H9 (cell line): ENCODE results near the gene PNKD. TPM values are rescaled to one million over a fixed set of nuclear protein-coding genes. Genes with fewer than 3 reads are reported as not detected.

ENCODE experiments used
- DNase-seq: peaks from one replicate; pipeline ENCODE4 v3.0.0-alpha.2; 2017
- H2AFZ ChIP-seq: one replicate; pipeline ENCODE4 v1.6.1; 2013; ENCODE audit warnings: mild to moderate bottlenecking, low read length, control low read depth, moderate library complexity
- H2AK5ac ChIP-seq: 2 replicates; pipeline ENCODE4 v1.6.1; 2013; ENCODE audit warnings: low read length, control low read depth, mixed read lengths; ENCODE audit not compliant: insufficient read length
- H2BK120ac ChIP-seq: one replicate; pipeline ENCODE4 v1.6.1; 2013; ENCODE audit warnings: low read depth, mild to moderate bottlenecking, low read length, control low read depth, inconsistent platforms; ENCODE audit not compliant: poor library complexity, severe bottlenecking
- H2BK12ac ChIP-seq: 2 replicates; pipeline ENCODE4 v1.6.1; 2013; ENCODE audit warnings: low read length, control low read depth, mixed read lengths, low read depth; ENCODE audit not compliant: insufficient read length
- H2BK15ac ChIP-seq: 2 replicates; pipeline ENCODE4 v1.6.1; 2013; ENCODE audit warnings: low read depth, low read length, control low read depth
- H2BK20ac ChIP-seq: one replicate; pipeline ENCODE4 v1.6.1; 2013; ENCODE audit warnings: low read depth, mild to moderate bottlenecking, low read length, control low read depth, inconsistent platforms; ENCODE audit not compliant: poor library complexity, severe bottlenecking
- H2BK5ac ChIP-seq: 2 replicates; pipeline ENCODE4 v1.6.1; 2013; ENCODE audit warnings: low read length, control low read depth, mixed read lengths; ENCODE audit not compliant: insufficient read length
- H3K14ac ChIP-seq: 2 replicates; pipeline ENCODE4 v1.6.1; 2013; ENCODE audit warnings: low read length, control low read depth; ENCODE audit not compliant: insufficient read depth
- H3K18ac ChIP-seq: 2 replicates; pipeline ENCODE4 v1.6.1; 2013; ENCODE audit warnings: low read depth, mild to moderate bottlenecking, mixed read lengths, low read length, control low read depth; ENCODE audit not compliant: insufficient read length
- H3K23ac ChIP-seq: 2 replicates; pipeline ENCODE4 v1.6.1; 2013; ENCODE audit warnings: low read length, control low read depth, mixed read lengths, low read depth; ENCODE audit not compliant: insufficient read length
- H3K23me2 ChIP-seq: 2 replicates; pipeline ENCODE4 v1.6.1; 2013; ENCODE audit warnings: low read depth, mild to moderate bottlenecking, mixed read lengths, low read length, control low read depth; ENCODE audit not compliant: insufficient read length, poor library complexity, severe bottlenecking
- H3K27ac ChIP-seq: 2 replicates; pipeline ENCODE4 v1.5.1; 2013; ENCODE audit warnings: low read length, control low read depth, mixed read lengths, low read depth; ENCODE audit not compliant: insufficient read length
- H3K27me3 ChIP-seq: 2 replicates; pipeline ENCODE4 v1.6.1; 2013; ENCODE audit warnings: low read length, control low read depth, inconsistent platforms; ENCODE audit not compliant: insufficient read depth
- H3K4ac ChIP-seq: 2 replicates; pipeline ENCODE4 v1.6.1; 2013; ENCODE audit warnings: low read depth, mild to moderate bottlenecking, control low read depth, inconsistent platforms, low read length, moderate library complexity
- H3K4me1 ChIP-seq: 2 replicates; pipeline ENCODE4 v1.6.1; 2013; ENCODE audit warnings: low read length, control low read depth, inconsistent platforms; ENCODE audit not compliant: insufficient read depth
- H3K4me2 ChIP-seq: 2 replicates; pipeline ENCODE4 v1.6.1; 2013; ENCODE audit warnings: low read length, control low read depth, mixed read lengths; ENCODE audit not compliant: insufficient read length, insufficient read depth
- H3K56ac ChIP-seq: 2 replicates; pipeline ENCODE4 v1.6.1; 2013; ENCODE audit warnings: low read depth, mild to moderate bottlenecking, mixed read lengths, low read length, control low read depth; ENCODE audit not compliant: insufficient read length
- H3K79me1 ChIP-seq: 2 replicates; pipeline ENCODE4 v1.6.1; 2013; ENCODE audit warnings: low read depth, mild to moderate bottlenecking, moderate library complexity, low read length, control low read depth, inconsistent platforms; ENCODE audit not compliant: insufficient read depth, poor library complexity, severe bottlenecking
- H3K79me2 ChIP-seq: 2 replicates; pipeline ENCODE4 v1.6.1; 2013; ENCODE audit warnings: low read length, control low read depth, inconsistent platforms; ENCODE audit not compliant: insufficient read depth
- H3K9ac ChIP-seq: 2 replicates; pipeline ENCODE4 v1.6.1; 2013; ENCODE audit warnings: low read length, control low read depth, mixed read lengths; ENCODE audit not compliant: insufficient read length; ENCODE audit errors: extremely low read depth
- H3K9me3 ChIP-seq: one replicate; pipeline ENCODE4 v1.6.1; 2013; ENCODE audit warnings: low read depth, low read length, inconsistent platforms; ENCODE audit not compliant: control insufficient read depth
- H3T11ph ChIP-seq: one replicate; pipeline ENCODE4 v1.6.1; 2013; ENCODE audit warnings: mild to moderate bottlenecking, low read length, control low read depth, inconsistent platforms
- H4K20me1 ChIP-seq: one replicate; pipeline ENCODE4 v1.6.1; 2013; ENCODE audit not compliant: control insufficient read depth, insufficient read length, insufficient read depth
- H4K5ac ChIP-seq: 2 replicates; pipeline ENCODE4 v1.6.1; 2013; ENCODE audit warnings: low read depth, mild to moderate bottlenecking, mixed read lengths, low read length, control low read depth; ENCODE audit not compliant: insufficient read length
- H4K8ac ChIP-seq: replicated peaks from 2 replicates; pipeline ENCODE4 v1.6.1; 2013; ENCODE audit warnings: low read length, control low read depth, mixed read lengths, low read depth; ENCODE audit not compliant: insufficient read length
- H4K91ac ChIP-seq: 2 replicates; pipeline ENCODE4 v1.6.1; 2013; ENCODE audit warnings: low read depth, mild to moderate bottlenecking, moderate library complexity, mixed read lengths, low read length, control low read depth; ENCODE audit not compliant: insufficient read length
- H3K27ac Mint-ChIP-seq, 3 experiments: 2 replicates in 2 of 3; 3 replicates in 1 of 3; pipeline ENCODE4 v1.8.0; 2020 to 2021; ENCODE audit warnings: mixed read lengths in 3 of 3, mild to moderate bottlenecking in 1 of 3, moderate library complexity in 1 of 3
- H3K27me3 Mint-ChIP-seq: 2 replicates; pipeline ENCODE4 v1.8.0; 2021; ENCODE audit warnings: low read depth, mild to moderate bottlenecking, moderate library complexity, mixed read lengths
- H3K36me3 Mint-ChIP-seq, 3 experiments: 2 replicates in 2 of 3; 3 replicates in 1 of 3; pipeline ENCODE4 v1.8.0; 2020 to 2021; ENCODE audit warnings: low read depth in 3 of 3, mixed read lengths in 3 of 3; ENCODE audit not compliant: insufficient read depth in 1 of 3
- H3K4me1 Mint-ChIP-seq, 2 experiments: 2 replicates each; pipeline ENCODE4 v1.8.0; 2020; ENCODE audit warnings: mixed read lengths in 2 of 2
- H3K4me3 Mint-ChIP-seq, 2 experiments: 2 replicates in 1 of 2; 3 replicates in 1 of 2; pipeline ENCODE4 v1.8.0; 2020 to 2021; ENCODE audit warnings: mild to moderate bottlenecking in 2 of 2, mixed read lengths in 2 of 2, moderate library complexity in 1 of 2
- H3K9me3 Mint-ChIP-seq, 2 experiments: 2 replicates in 1 of 2; 3 replicates in 1 of 2; pipeline ENCODE4 v1.8.0; 2020; ENCODE audit warnings: mild to moderate bottlenecking in 2 of 2, mixed read lengths in 2 of 2, moderate library complexity in 1 of 2
- CTCF ChIP-seq: fragments of 200-600 bp; sonication (generic); conservative IDR thresholded peaks from 3 replicates; pipeline ENCODE4 v1.8.0; 2021; ENCODE audit warnings: antibody characterized with exemption, mild to moderate bottlenecking
- WGBS: extraction: QIAGEN DNeasy Blood & Tissue Kit; methylation state at CpG from one replicate; pipeline ENCODE4 v1.1.7; 2013; ENCODE audit warnings: missing lambda C conversion rate, low lambda C conversion rate, mixed read lengths; ENCODE audit not compliant: insufficient read length; ENCODE audit errors: extremely low coverage; 5-methylcytosine and 5-hydroxymethylcytosine counted together
- total RNA-seq: library from RNA; stranded (reverse); gene quantifications from 2 replicates; pipeline ENCODE4 v1.2.1, GENCODE V29; 2021

The PNKD gene
- total RNA-seq, 1 experiment from 2014 or later = 31.6 TPM

- peaks cover 2 to 25% (median 21%) of the 10 kb centered on the region in 3 experiments for H3K36me3 Mint-ChIP-seq
- peak overlapping the region in 2 of 3 experiments; percentile 52 to 53; a peak in 3 of 7 replicates for H3K27ac Mint-ChIP-seq
- H2AFZ ChIP-seq = no peak overlapping the region
- H3K79me1 ChIP-seq = no peaks in the 10 kb centered on the region
- no peak overlapping the region for H3T11ph ChIP-seq
- no peak overlapping the region for H3K23ac ChIP-seq
- no peak overlapping the region; a peak in 1 of 5 replicates for H3K4me3 Mint-ChIP-seq
- H3K14ac ChIP-seq = no peak overlapping the region
- H3K56ac ChIP-seq = no peak overlapping the region
- H4K5ac ChIP-seq = no peak overlapping the region
- no peak overlapping the region for H4K8ac ChIP-seq
- H4K91ac ChIP-seq = no peak overlapping the region
- no peaks in the 10 kb centered on the region for H3K27me3 ChIP-seq
- no peaks in the 10 kb centered on the region for H3K9me3 ChIP-seq
- H3K9me3 Mint-ChIP-seq = no peaks in the 10 kb centered on the region; a peak in 1 of 5 replicates
- no peak overlapping the region for H2BK120ac ChIP-seq
- no peaks in the 10 kb centered on the region for H3K23me2 ChIP-seq
- H3K4me1 ChIP-seq = no peaks in the 10 kb centered on the region; the same call in 1 of the 2 replicates
- H3K9ac ChIP-seq = no peak overlapping the region
- WGBS = no CpG with 5 or more reads among the region's 3 CpGs
- DNase-seq = no peak
- no peak overlapping the region for H3K4me2 ChIP-seq
- H2BK5ac ChIP-seq = no peak overlapping the region
- H3K27me3 Mint-ChIP-seq = no peaks in the 10 kb centered on the region
- H2AK5ac ChIP-seq = no peak overlapping the region
- no peak overlapping the region for H2BK12ac ChIP-seq
- H3K18ac ChIP-seq = no peak overlapping the region
- no peak for TF ChIP-seq CTCF
- H3K4ac ChIP-seq = no peak overlapping the region
- H3K79me2 ChIP-seq = no peaks in the 10 kb centered on the region
- H2BK15ac ChIP-seq = no peak overlapping the region
- no peak overlapping the region for H2BK20ac ChIP-seq
- H4K20me1 ChIP-seq = no peaks in the 10 kb centered on the region
- peaks cover 6 to 7% of the 10 kb centered on the region in 2 experiments for H3K4me1 Mint-ChIP-seq
- no peak overlapping the region for H3K27ac ChIP-seq
Measured at GRCh38 chr2:218281449-218281848, 11.1 kb downstream of the PNKD start.
